H1 (cell line): ENCODE measurements around the gene ARHGAP15. TPM values are rescaled to one million over a fixed set of nuclear protein-coding genes. Genes with fewer than 3 reads are reported as not detected.

Experiments
- CTCF ChIA-PET: fragments of 300-600 bp; sonication (Branson Sonifier 250); formaldehyde crosslinking; loops from one replicate; lab custom pipeline; 2021; ENCODE audit not compliant: partially characterized antibody; lab: Charles Lee
- POLR2A ChIA-PET: fragments of 300-600 bp; sonication (Branson Sonifier 250); formaldehyde crosslinking; loops from one replicate; lab custom pipeline; 2021; ENCODE audit warnings: inconsistent platforms; ENCODE audit not compliant: partially characterized antibody; lab: Charles Lee
- DNase-seq, 2 experiments: peaks; one replicate each; pipeline versions ENCODE4 v3.0.0 to v3.0.0-alpha.2; 2010 to 2022; ENCODE audit warnings: low spot score in 2 of 2, low read depth in 1 of 2, mixed read lengths in 1 of 2
- FAIRE-seq: peaks from 2 replicates; lab custom pipeline; 2011; peaks lifted over from hg19 to GRCh38; lab: Jason Lieb, UNC
- H2AFZ ChIP-seq: 2 replicates; pipeline ENCODE4 v1.8.1; 2012; ENCODE audit warnings: low read length, inconsistent platforms
- H2AK5ac ChIP-seq: 2 replicates; pipeline ENCODE4 v1.6.1; 2013; ENCODE audit warnings: low read depth, low read length
- H2BK120ac ChIP-seq: replicated peaks from 2 replicates; pipeline ENCODE3; 2013; ENCODE audit warnings: low read depth, low read length, inconsistent platforms
- H2BK12ac ChIP-seq: 2 replicates; pipeline ENCODE4 v1.6.1; 2013; ENCODE audit warnings: low read depth, low read length
- H2BK15ac ChIP-seq: 2 replicates; pipeline ENCODE4 v1.6.1; 2013; ENCODE audit warnings: low read length
- H2BK20ac ChIP-seq: 2 replicates; pipeline ENCODE4 v1.6.1; 2013; ENCODE audit warnings: low read length
- H2BK5ac ChIP-seq: 2 replicates; pipeline ENCODE4 v1.6.1; 2013; ENCODE audit warnings: low read depth, low read length
- H3K14ac ChIP-seq: 2 replicates; pipeline ENCODE4 v1.6.1; 2013; ENCODE audit warnings: inconsistent platforms; ENCODE audit not compliant: insufficient read length
- H3K18ac ChIP-seq: 2 replicates; pipeline ENCODE4 v1.6.1; 2013; ENCODE audit warnings: low read length; ENCODE audit errors: extremely low read depth
- H3K23ac ChIP-seq: 2 replicates; pipeline ENCODE4 v1.6.1; 2013; ENCODE audit warnings: inconsistent platforms; ENCODE audit not compliant: insufficient read length
- H3K23me2 ChIP-seq: 2 replicates; pipeline ENCODE4 v1.6.1; 2013; ENCODE audit warnings: low read depth, low read length
- H3K27ac ChIP-seq: 2 replicates; pipeline ENCODE4 v1.6.1; 2011; ENCODE audit warnings: low read depth, low read length, inconsistent platforms
- H3K27me3 ChIP-seq, 4 experiments: replicated peaks in 1 of 4; 1 replicate in 1 of 4; 2 replicates in 3 of 4; pipeline versions ENCODE4 v1.6.1 to v1.8.1; 2011 to 2013; ENCODE audit warnings: low read length in 3 of 4, mild to moderate bottlenecking in 3 of 4, inconsistent platforms in 2 of 4, mixed read lengths in 2 of 4, moderate library complexity in 1 of 4; ENCODE audit not compliant: control insufficient read depth in 3 of 4, insufficient read depth in 3 of 4; ENCODE audit errors: extremely low read depth in 1 of 4
- H3K36me3 ChIP-seq, 4 experiments: 2 replicates each; pipeline versions ENCODE4 v1.6.1 to v1.8.1; 2011 to 2013; ENCODE audit warnings: mild to moderate bottlenecking in 4 of 4, low read length in 3 of 4, moderate library complexity in 2 of 4, control low read depth in 1 of 4, inconsistent platforms in 1 of 4; ENCODE audit not compliant: insufficient read depth in 4 of 4, control insufficient read depth in 2 of 4
- H3K4ac ChIP-seq: replicated peaks from 2 replicates; pipeline ENCODE3; 2013; ENCODE audit warnings: low read length, low read depth, mixed read lengths, inconsistent platforms; ENCODE audit not compliant: insufficient read length
- H3K4me1 ChIP-seq, 4 experiments: replicated peaks in 1 of 4; 1 replicate in 1 of 4; 2 replicates in 3 of 4; pipeline versions ENCODE4 v1.6.1 to v1.8.1; 2011 to 2013; ENCODE audit warnings: low read length in 3 of 4, inconsistent platforms in 2 of 4, mixed read lengths in 1 of 4; ENCODE audit not compliant: insufficient read depth in 4 of 4, control insufficient read depth in 3 of 4
- H3K4me2 ChIP-seq, 2 experiments: 2 replicates each; pipeline versions ENCODE4 v1.6.1 to v1.8.1; 2011 to 2013; ENCODE audit warnings: low read depth in 2 of 2, low read length in 2 of 2, control low read depth in 1 of 2, inconsistent platforms in 1 of 2, mild to moderate bottlenecking in 1 of 2; ENCODE audit not compliant: insufficient read depth in 1 of 2
- H3K4me3 ChIP-seq, 4 experiments: fragments of 200-600, 300-600 bp in 1 of 4; sonication (generic), shearing (Covaris generic), sonication (Bioruptor Twin) in 1 of 4; 2 replicates each; pipeline versions ENCODE4 v1.5.1 to v1.8.1; 2011 to 2016; ENCODE audit warnings: low read length in 4 of 4, low read depth in 3 of 4, control low read depth in 2 of 4, inconsistent platforms in 2 of 4, mild to moderate bottlenecking in 2 of 4, mixed read lengths in 1 of 4, moderate library complexity in 1 of 4; ENCODE audit not compliant: insufficient read depth in 2 of 4; ENCODE audit errors: extremely low read depth in 1 of 4
- H3K56ac ChIP-seq: replicated peaks from 2 replicates; pipeline ENCODE3; 2013; ENCODE audit warnings: low read depth, mild to moderate bottlenecking, mixed read lengths, low read length, inconsistent platforms; ENCODE audit not compliant: insufficient read length
- H3K79me1 ChIP-seq: 2 replicates; pipeline ENCODE4 v1.6.1; 2013; ENCODE audit warnings: low read depth, low read length, control low read depth
- H3K79me2 ChIP-seq, 2 experiments: 2 replicates each; pipeline versions ENCODE4 v1.6.1 to v1.8.1; 2012 to 2013; ENCODE audit warnings: low read length in 2 of 2, mild to moderate bottlenecking in 2 of 2, inconsistent platforms in 1 of 2; ENCODE audit not compliant: insufficient read depth in 2 of 2, control insufficient read depth in 1 of 2
- H3K9ac ChIP-seq, 4 experiments: replicated peaks in 1 of 4; 1 replicate in 1 of 4; 2 replicates in 3 of 4; pipeline versions ENCODE4 v1.6.1 to v1.8.1; 2011 to 2013; ENCODE audit warnings: low read depth in 3 of 4, low read length in 3 of 4, control low read depth in 2 of 4, mild to moderate bottlenecking in 2 of 4, moderate library complexity in 2 of 4, inconsistent platforms in 1 of 4; ENCODE audit errors: extremely low read depth in 1 of 4
- H3K9me3 ChIP-seq, 2 experiments: 2 replicates each; pipeline versions ENCODE4 v1.6.1 to v1.8.1; 2012 to 2013; ENCODE audit warnings: mild to moderate bottlenecking in 2 of 2, moderate library complexity in 2 of 2, control low read depth in 1 of 2, inconsistent platforms in 1 of 2, low read depth in 1 of 2, low read length in 1 of 2, mixed read lengths in 1 of 2; ENCODE audit not compliant: insufficient read depth in 2 of 2
- H4K20me1 ChIP-seq, 2 experiments: replicated peaks in 1 of 2; 2 replicates each; pipeline versions ENCODE3 to v1.8.1; 2011 to 2013; ENCODE audit warnings: inconsistent platforms in 2 of 2, low read length in 2 of 2, mild to moderate bottlenecking in 1 of 2; ENCODE audit not compliant: insufficient read depth in 2 of 2, control insufficient read depth in 1 of 2
- H4K5ac ChIP-seq: 2 replicates; pipeline ENCODE4 v1.6.1; 2013; ENCODE audit warnings: low read length, low read depth, mixed read lengths, inconsistent platforms; ENCODE audit not compliant: insufficient read length
- H4K8ac ChIP-seq: 2 replicates; pipeline ENCODE4 v1.8.0; 2013; ENCODE audit warnings: mild to moderate bottlenecking, moderate library complexity, low read length, inconsistent platforms; ENCODE audit not compliant: insufficient read depth; ENCODE audit errors: extremely low read depth
- H4K91ac ChIP-seq: replicated peaks from 2 replicates; pipeline ENCODE3; 2013; ENCODE audit warnings: low read length, mixed read lengths, inconsistent platforms; ENCODE audit not compliant: insufficient read length
- CTCF ChIP-seq, 3 experiments: IDR thresholded peaks; 1 replicate in 2 of 3; 2 replicates in 1 of 3; pipeline versions ENCODE4 v1.5.1 to v1.6.1; 2011; ENCODE audit warnings: low read length in 3 of 3, mild to moderate bottlenecking in 3 of 3, inconsistent platforms in 2 of 3, low read depth in 1 of 3, moderate library complexity in 1 of 3; ENCODE audit not compliant: insufficient read depth in 1 of 3; ENCODE audit errors: control extremely low read depth in 1 of 3
- EZH2 ChIP-seq: fragments of 200-600 bp; sonication (generic); IDR thresholded peaks from 2 replicates; pipeline ENCODE4 v1.7.1; 2012; ENCODE audit warnings: low read depth, mild to moderate bottlenecking, moderate library complexity, low read length, inconsistent platforms; ENCODE audit not compliant: severe bottlenecking
- HDAC6 ChIP-seq: IDR thresholded peaks from one replicate; pipeline ENCODE4 v1.7.1; 2012; ENCODE audit warnings: low read depth, mild to moderate bottlenecking, inconsistent platforms, low read length, moderate library complexity
- WGBS, 2 experiments: shearing (Covaris generic) in 1 of 2; methylation state at CpG; one replicate each; pipeline versions ENCODE4 v1.1.6 to v1.1.7; 2013 to 2015; ENCODE audit warnings: low lambda C conversion rate in 2 of 2, mixed read lengths in 2 of 2, inconsistent platforms in 1 of 2, low coverage in 1 of 2, missing lambda C conversion rate in 1 of 2; ENCODE audit not compliant: insufficient replicate concordance in 2 of 2, insufficient coverage in 1 of 2, insufficient read length in 1 of 2; ENCODE audit errors: extremely low coverage in 1 of 2, missing lambda C conversion rate in 1 of 2; 5-methylcytosine and 5-hydroxymethylcytosine counted together
- polyA plus RNA-seq, 7 experiments: library from polyadenylated mRNA; depleted of rRNA in 3 of 7; stranded (reverse) in 5 of 7; unstranded in 2 of 7; fragments of >200 nt in 5 of 7; fragments of 200-250 nt in 2 of 7; gene quantifications; 1 replicate in 5 of 7; 2 replicates in 1 of 7; 4 replicates in 1 of 7; pipeline versions ENCODE4 v1.2.1 to v1.2.3, GENCODE V29; 2011 to 2013; ENCODE audit warnings: missing spikeins in 2 of 7, mixed read lengths in 2 of 7
- total RNA-seq: library from RNA; stranded (reverse); fragmentation: NEBNext Ultra II Directional; extraction: Animal tissue kit (Norgen Biotek cat#: 25700); gene quantifications from 2 replicates; pipeline ENCODE4 v1.2.1, GENCODE V29; 2021

The ARHGAP15 gene
- total and polyA plus RNA-seq, 2 of the 8 experiments (the other 6 are each of a cell fraction or from before 2014, with no cell fraction given): not detected

- Histone ChIP-seq H3K27me3 (no peaks in the 10 kb centered on the region), H3K36me3 (no peaks in the 10 kb centered on the region), H2AK5ac (no peak overlapping the region), H3K23me2 (no peaks in the 10 kb centered on the region), H3K4me2 (no peak overlapping the region), H2BK12ac (no peak overlapping the region), H4K5ac (no peak overlapping the region), H3K14ac (no peak overlapping the region), H2BK20ac (no peak overlapping the region), H2BK120ac (no peak overlapping the region), H3K79me2 (no peaks in the 10 kb centered on the region), H3K4me1 (no peaks in the 10 kb centered on the region), H3K9ac (no peak overlapping the region), H3K4me3 (no peak overlapping the region), H4K8ac (no peak overlapping the region), H4K20me1 (no peaks in the 10 kb centered on the region), H2BK5ac (no peak overlapping the region), H3K4ac (no peak overlapping the region), H2BK15ac (no peak overlapping the region), H3K27ac (no peak overlapping the region), H3K79me1 (no peaks in the 10 kb centered on the region), H2AFZ (no peak overlapping the region), H3K9me3 (no peaks in the 10 kb centered on the region), H4K91ac (no peak overlapping the region), H3K18ac (no peak overlapping the region), H3K23ac (no peak overlapping the region), H3K56ac (no peak overlapping the region)
- no peak for FAIRE-seq
- ChIA-PET POLR2A (no interaction called here), CTCF (interaction anchor here (0.8 to 1.6 kb wide), 5 partner anchors 15 to 207 kb away, joined by 3 to 6 read pairs (median 4); no protein-coding TSS in a partner anchor)
- 74% methylated on average over 2 of the region's 2 CpGs; no CpG with 5 or more reads in 1 of the 2 experiments for WGBS, 2 experiments
- DNase-seq: no peak
- TF ChIP-seq CTCF (IDR thresholded peaks at IDR 0.05; ENCODE audit: control extremely low read depth in 1 of 3, insufficient read depth in 1 of 3, low read depth in 1 of 3, low read length in 3 of 3) (no peak), HDAC6 (no peak), EZH2 (no peak)
Measured at GRCh38 chr2:143719406-143719805, 590.2 kb downstream of the ARHGAP15 start.
